ENCODE data around the gene IRF5.
A peak's percentile ranks its signal among the peaks of the same experiment; 100 is the strongest.
"Not testable (repeated sequence)": the region's sequence is repeated elsewhere in the genome, so short reads cannot be mapped to it uniquely, and the experiment has no call there.

The IRF5 gene

GRCh38 chr7:128906001-128906765, 31.5 kb upstream of the IRF5 start:
- DNase-seq, result no peak

- no peak for DNase-seq
These were observed 30.8 kb upstream of the IRF5 start for GRCh38 chr7:128906766-128907559.

- DNase-seq, result no peak
These were observed 28.7 kb upstream of the IRF5 start for GRCh38 chr7:128908750-128909624.

- DNase-seq, result peak; percentile 86
These were observed 27.8 kb upstream of the IRF5 start for GRCh38 chr7:128909625-128910568.

GRCh38 chr7:128910569-128910945, 27.2 kb upstream of the IRF5 start, which contains the start of gene KCP:
Gene KCP (minus strand): TSS chr7:128910709. CDS start chr7:128910676, 33 bp downstream.
- peak; percentile 82 for DNase-seq

GRCh38 chr7:128911423-128912031, 26.2 kb upstream of the IRF5 start:
- peak; percentile 56 for DNase-seq

GRCh38 chr7:128912281-128912680, 25.4 kb upstream of the IRF5 start:
- DNase-seq, result no peak

- not testable (repeated sequence) for DNase-seq
These were observed 24.8 kb upstream of the IRF5 start for GRCh38 chr7:128912709-128913495.

- no peak for DNase-seq
These were observed 23.7 kb upstream of the IRF5 start for GRCh38 chr7:128913870-128914565.

- DNase-seq, result no peak
These were observed 23.1 kb upstream of the IRF5 start for GRCh38 chr7:128914566-128915151.

GRCh38 chr7:128915271-128915819, 22.4 kb upstream of the IRF5 start:
- peak; percentile 49 for DNase-seq

GRCh38 chr7:128915841-128916642, 21.7 kb upstream of the IRF5 start:
- DNase-seq, result peak; percentile 46

- no peak for DNase-seq
These were observed 21.1 kb upstream of the IRF5 start for GRCh38 chr7:128916643-128916915.

GRCh38 chr7:128917122-128917521, 20.6 kb upstream of the IRF5 start:
- DNase-seq, result no peak

- no peak for DNase-seq
These were observed 19.6 kb upstream of the IRF5 start for GRCh38 chr7:128918016-128918665.

GRCh38 chr7:128919241-128919640, 18.5 kb upstream of the IRF5 start:
- no peak for DNase-seq
